Neuronal stem cell (in vitro differentiated cells): ENCODE results near the gene GSC2.

ENCODE experiments used
- DNase-seq: peaks from one replicate; pipeline ENCODE4 v3.0.0-alpha.2; 2013; ENCODE audit warnings: low spot score
- H2AFZ ChIP-seq: one replicate; pipeline ENCODE4 v1.6.1; 2013; ENCODE audit warnings: mild to moderate bottlenecking, low read length, inconsistent platforms
- H2AK5ac ChIP-seq: 2 replicates; pipeline ENCODE4 v1.6.1; 2013; ENCODE audit warnings: low read depth, mild to moderate bottlenecking, inconsistent platforms, low read length, moderate library complexity, mixed read lengths
- H2BK120ac ChIP-seq: 2 replicates; pipeline ENCODE4 v1.6.1; 2013; ENCODE audit warnings: low read depth, mild to moderate bottlenecking, inconsistent platforms, low read length, moderate library complexity, mixed read lengths
- H2BK12ac ChIP-seq: one replicate; pipeline ENCODE4 v1.6.1; 2013; ENCODE audit warnings: low read length, inconsistent platforms
- H2BK15ac ChIP-seq: 2 replicates; pipeline ENCODE4 v1.6.1; 2013; ENCODE audit warnings: mild to moderate bottlenecking, low read length, inconsistent platforms, mixed read lengths
- H2BK5ac ChIP-seq: one replicate; pipeline ENCODE4 v1.6.1; 2013; ENCODE audit warnings: inconsistent platforms, mild to moderate bottlenecking, low read length, moderate library complexity
- H3K14ac ChIP-seq: one replicate; pipeline ENCODE4 v1.6.1; 2013; ENCODE audit warnings: low read length, inconsistent platforms
- H3K18ac ChIP-seq: 2 replicates; pipeline ENCODE4 v1.6.1; 2013; ENCODE audit warnings: low read length, inconsistent platforms
- H3K23ac ChIP-seq: 2 replicates; pipeline ENCODE4 v1.6.1; 2013; ENCODE audit warnings: low read depth, mild to moderate bottlenecking, mixed read lengths, low read length, inconsistent platforms; ENCODE audit not compliant: poor library complexity
- H3K27ac ChIP-seq: replicated peaks from 3 replicates; pipeline ENCODE4 v1.5.1; 2013; ENCODE audit warnings: low read length, inconsistent platforms
- H3K27me3 ChIP-seq, 3 experiments: 2 replicates each; pipeline ENCODE4 v1.6.1; 2013; ENCODE audit warnings: low read length in 3 of 3, mild to moderate bottlenecking in 2 of 3, inconsistent platforms in 1 of 3, low read depth in 1 of 3, mixed read lengths in 1 of 3, moderate library complexity in 1 of 3; ENCODE audit not compliant: control insufficient read depth in 3 of 3, insufficient read depth in 3 of 3
- H3K36me3 ChIP-seq, 2 donors: replicated peaks in 1 of 2; 2 replicates each; pipeline ENCODE4 v1.6.1; 2013; ENCODE audit warnings: low read length in 2 of 2; ENCODE audit not compliant: control insufficient read depth in 2 of 2, insufficient read depth in 2 of 2
- H3K4ac ChIP-seq: 2 replicates; pipeline ENCODE4 v1.6.1; 2013; ENCODE audit warnings: inconsistent platforms, mild to moderate bottlenecking, low read length, moderate library complexity
- H3K4me1 ChIP-seq, 2 donors: 1 replicate in 1 of 2; 2 replicates in 1 of 2; pipeline ENCODE4 v1.6.1; 2013; ENCODE audit warnings: low read length in 2 of 2, low read depth in 1 of 2; ENCODE audit not compliant: control insufficient read depth in 2 of 2, insufficient read depth in 1 of 2
- H3K4me2 ChIP-seq: one replicate; pipeline ENCODE4 v1.6.1; 2013; ENCODE audit warnings: mild to moderate bottlenecking, low read length, inconsistent platforms; ENCODE audit not compliant: insufficient read depth, poor library complexity, severe bottlenecking
- H3K4me3 ChIP-seq, 2 donors: 2 replicates each; pipeline ENCODE4 v1.5.1; 2013; ENCODE audit warnings: low read length in 2 of 2, mild to moderate bottlenecking in 2 of 2, inconsistent platforms in 1 of 2, moderate library complexity in 1 of 2
- H3K79me1 ChIP-seq: one replicate; pipeline ENCODE4 v1.6.1; 2013; ENCODE audit warnings: low read depth, mild to moderate bottlenecking, inconsistent platforms, low read length, moderate library complexity
- H3K9ac ChIP-seq: one replicate; pipeline ENCODE4 v1.6.1; 2013; ENCODE audit warnings: mild to moderate bottlenecking, low read depth, low read length, inconsistent platforms; ENCODE audit not compliant: poor library complexity
- H3K9me3 ChIP-seq, 2 donors: replicated peaks in 1 of 2; 2 replicates each; pipeline versions ENCODE3 to v1.6.1; 2013; ENCODE audit warnings: low read length in 2 of 2, mild to moderate bottlenecking in 2 of 2, inconsistent platforms in 1 of 2, low read depth in 1 of 2, mixed read lengths in 1 of 2, moderate library complexity in 1 of 2; ENCODE audit not compliant: control insufficient read depth in 2 of 2, insufficient read depth in 1 of 2
- H4K8ac ChIP-seq: one replicate; pipeline ENCODE4 v1.6.1; 2013; ENCODE audit warnings: low read depth, mild to moderate bottlenecking, inconsistent platforms, low read length, moderate library complexity
- H4K91ac ChIP-seq: one replicate; pipeline ENCODE4 v1.6.1; 2013; ENCODE audit warnings: low read length, low read depth, mild to moderate bottlenecking, inconsistent platforms; ENCODE audit not compliant: poor library complexity
- WGBS, 2 donors: extraction: QIAGEN DNeasy Blood & Tissue Kit; methylation state at CpG; one replicate each; pipeline ENCODE4 v1.1.7; 2013; ENCODE audit warnings: missing lambda C conversion rate in 2 of 2, mixed read lengths in 1 of 2; ENCODE audit not compliant: insufficient read length in 2 of 2, insufficient replicate concordance in 1 of 2; ENCODE audit errors: extremely low coverage in 2 of 2; 5-methylcytosine and 5-hydroxymethylcytosine counted together

The GSC2 gene

GRCh38 chr22:19127329-19128008 is 22.6 kb downstream of the GSC2 start:
- Histone ChIP-seq H2BK120ac (no peak overlapping the region), H3K79me1 (peaks cover 1% of the 10 kb centered on the region), H4K91ac (no peak overlapping the region), H2AFZ (no peak overlapping the region), H3K4ac (no peak overlapping the region), H3K4me2 (no peak overlapping the region), H4K8ac (no peak overlapping the region), H3K36me3 (peaks cover 4 to 13% of the 10 kb centered on the region in 2 donors), H3K23ac (peak overlapping the region; percentile 83), H3K9me3 (no peaks in the 10 kb centered on the region), H3K9ac (no peak overlapping the region), H3K4me3 (no peak overlapping the region), H2BK15ac (peak overlapping the region; percentile 39), H3K27ac (no peak overlapping the region), H2BK5ac (peak overlapping the region; percentile 44), H2BK12ac (no peak overlapping the region), H3K4me1 (peaks cover 0 to 1% of the 10 kb centered on the region in 2 donors), H3K27me3 (peaks cover 0 to 3% (median 0%) of the 10 kb centered on the region in 3 experiments), H2AK5ac (peak overlapping the region; percentile 77), H3K18ac (no peak overlapping the region), H3K14ac (no peak overlapping the region)
- DNase-seq, result no peak
- no CpG with 5 or more reads among the region's 16 CpGs for WGBS, 2 donors

GRCh38 chr22:19126309-19127273 is 23.5 kb downstream of the GSC2 start:
- Histone ChIP-seq H3K36me3 (peaks cover 1 to 5% of the 10 kb centered on the region in 2 donors), H3K27me3 (peaks cover 0 to 3% (median 0%) of the 10 kb centered on the region in 3 experiments), H4K91ac (no peak overlapping the region), H3K18ac (no peak overlapping the region), H3K79me1 (peaks cover 4% of the 10 kb centered on the region), H2AK5ac (peak overlapping the region; percentile 47), H4K8ac (no peak overlapping the region), H3K9me3 (no peaks in the 10 kb centered on the region), H3K9ac (no peak overlapping the region), H3K4me2 (no peak overlapping the region), H2BK12ac (no peak overlapping the region), H3K14ac (no peak overlapping the region), H2BK120ac (no peak overlapping the region), H3K4ac (no peak overlapping the region), H2BK5ac (peak overlapping the region; percentile 44), H2AFZ (no peak overlapping the region), H3K4me1 (peaks cover 0 to 1% of the 10 kb centered on the region in 2 donors), H3K27ac (no peak overlapping the region), H3K4me3 (no peak overlapping the region), H3K23ac (peak overlapping the region; percentile 96), H2BK15ac (peak overlapping the region; percentile 39)
- no peak for DNase-seq
- WGBS, 2 donors, result no CpG with 5 or more reads among the region's 19 CpGs

GRCh38 chr22:19125474-19126308 is 24.4 kb downstream of the GSC2 start:
- Histone ChIP-seq H3K4me2 (no peak overlapping the region), H2BK5ac (no peak overlapping the region), H3K4me1 (peaks cover 0 to 6% of the 10 kb centered on the region in 2 donors), H3K9ac (no peak overlapping the region), H3K23ac (peak overlapping the region; percentile 57), H3K9me3 (no peaks in the 10 kb centered on the region), H3K18ac (no peak overlapping the region), H3K14ac (no peak overlapping the region), H2BK120ac (no peak overlapping the region), H2AFZ (no peak overlapping the region), H3K27ac (no peak overlapping the region), H3K4me3 (no peak overlapping the region), H4K8ac (no peak overlapping the region), H2BK12ac (no peak overlapping the region), H3K27me3 (peaks cover 0 to 3% (median 0%) of the 10 kb centered on the region in 3 experiments), H3K79me1 (peaks cover 8% of the 10 kb centered on the region), H3K4ac (no peak overlapping the region), H3K36me3 (no peaks in the 10 kb centered on the region), H2AK5ac (peak overlapping the region; percentile 43), H4K91ac (no peak overlapping the region), H2BK15ac (no peak overlapping the region)
- no CpG with 5 or more reads among the region's 21 CpGs for WGBS, 2 donors
- no peak for DNase-seq
